Measurements from ENCODE around the gene TOR1AIP1.

Gene TOR1AIP1

DNA sequence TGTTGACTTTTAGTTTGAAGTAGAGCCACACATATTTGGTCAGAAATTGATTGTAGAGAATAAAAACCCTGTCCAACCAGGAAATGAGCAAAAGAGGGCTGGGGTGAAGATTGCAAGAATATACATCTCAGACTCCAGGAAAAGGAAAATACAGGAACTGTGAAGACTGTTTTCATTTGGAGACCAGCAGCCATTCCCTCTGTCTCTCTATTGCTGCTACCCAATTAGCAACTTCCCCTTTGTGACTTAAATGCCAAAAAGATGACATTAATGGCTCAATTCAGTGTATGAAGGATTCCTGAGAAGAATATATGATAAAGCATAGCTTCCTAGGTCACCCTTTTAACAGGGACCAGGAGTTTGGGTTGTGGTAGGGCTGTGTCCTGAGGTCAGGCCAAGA lies 40.9 kb downstream of the TOR1AIP1 start:
- TF ChIP-seq CTCF (IDR thresholded peaks at IDR 0.05; ENCODE audit: insufficient read depth, low read length, missing control alignments) = no peak
- CTCF ChIA-PET = no interaction called here
- no peak for DNase-seq (ENCODE audit: low read depth, low spot score)
- POLR2A ChIA-PET = no interaction called here
- H3K4me3 ChIP-seq (ENCODE audit: low read depth, low read length) = no peak overlapping the region

DNA sequence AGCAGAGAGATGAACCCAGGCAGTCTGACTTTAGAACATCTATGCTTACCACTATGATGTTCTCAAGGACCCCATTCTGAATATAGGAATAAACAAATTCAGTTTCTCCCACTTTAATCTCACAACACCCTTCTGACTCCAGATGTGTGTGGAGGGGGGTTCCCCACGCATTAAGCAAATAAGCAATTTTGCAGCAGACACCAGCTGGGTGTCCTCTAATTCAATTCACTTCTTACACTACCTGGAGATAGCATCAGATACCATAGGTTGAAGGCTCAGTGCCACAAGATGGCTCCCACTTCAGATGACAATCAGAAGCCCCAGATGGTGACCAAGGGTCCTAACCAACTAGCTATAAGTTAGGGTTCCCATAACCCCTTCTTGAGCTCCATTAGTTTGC lies 42.2 kb downstream of the TOR1AIP1 start:
- ChIA-PET POLR2A (interaction anchor here (0.5 kb wide), 1 partner anchor 18 kb away, joined by 3 read pairs; no protein-coding TSS in a partner anchor), CTCF (no interaction called here)
- H3K4me3 ChIP-seq (ENCODE audit: low read depth, low read length) = no peak overlapping the region
- TF ChIP-seq CTCF (IDR thresholded peaks at IDR 0.05; ENCODE audit: insufficient read depth, low read length, missing control alignments) = no peak
- DNase-seq (ENCODE audit: low read depth, low spot score) = no peak

DNA sequence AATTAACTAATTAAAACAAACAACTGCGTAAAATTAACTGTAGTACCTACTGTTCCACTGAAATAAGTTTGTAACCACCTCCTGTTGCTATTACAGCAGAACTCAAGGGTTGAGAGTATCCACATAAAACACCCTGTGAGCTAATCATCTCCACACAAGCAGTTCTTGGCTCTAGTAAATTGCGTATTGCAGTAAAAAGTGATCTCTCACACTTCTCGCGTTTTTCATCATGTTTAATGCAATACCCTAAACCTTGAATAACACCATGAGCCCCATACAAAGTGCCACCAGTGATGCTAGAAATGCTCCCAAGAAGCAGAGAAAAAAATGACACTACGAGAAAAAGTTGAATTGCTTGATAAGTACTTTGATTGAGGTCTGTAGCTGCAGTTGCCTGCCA lies 43.2 kb downstream of the TOR1AIP1 start:
- POLR2A ChIA-PET = no interaction called here
- no peak for TF ChIP-seq CTCF (IDR thresholded peaks at IDR 0.05; ENCODE audit: insufficient read depth, low read length, missing control alignments)
- CTCF ChIA-PET = interaction anchor here (1.1 to 1.7 kb wide), 2 partner anchors 10 to 254 kb away, joined by 3 to 4 read pairs; no protein-coding TSS in a partner anchor
- DNase-seq (ENCODE audit: low read depth, low spot score) = no peak
- no peak overlapping the region for H3K4me3 ChIP-seq (ENCODE audit: low read depth, low read length)

- POLR2A ChIA-PET = no interaction called here
- no peak overlapping the region for H3K4me3 ChIP-seq (ENCODE audit: low read depth, low read length)
- peak; percentile 59 for DNase-seq (ENCODE audit: low read depth, low spot score)
- TF ChIP-seq CTCF (IDR thresholded peaks at IDR 0.05; ENCODE audit: insufficient read depth, low read length, missing control alignments) = no peak
- CTCF ChIA-PET = interaction anchor here (1.1 to 1.7 kb wide), 2 partner anchors 11 to 253 kb away, joined by 3 to 4 read pairs; no protein-coding TSS in a partner anchor
These were observed 44.1 kb downstream of the TOR1AIP1 start for GRCh38 chr1:179925922-179926849.

DNA sequence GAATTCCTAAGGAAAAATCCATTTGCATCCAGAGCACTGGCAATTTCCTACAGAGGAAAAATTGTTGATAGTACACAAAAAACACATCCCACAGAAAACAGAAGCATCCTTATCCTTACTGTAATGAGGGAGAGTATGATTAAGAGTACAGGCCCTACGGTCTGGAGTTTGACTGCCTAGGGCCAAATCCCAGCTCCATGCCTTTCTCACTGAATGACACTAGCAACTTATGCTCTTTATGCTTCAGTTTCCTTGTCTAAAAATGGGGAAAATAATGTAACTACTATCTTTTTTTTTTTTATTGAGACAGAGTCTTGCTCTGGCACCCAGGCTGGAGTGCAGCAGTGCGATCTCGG lies 44.7 kb downstream of the TOR1AIP1 start:
- DNase-seq (ENCODE audit: low read depth, low spot score) = no peak
- H3K4me3 ChIP-seq (ENCODE audit: low read depth, low read length) = no peak overlapping the region
- TF ChIP-seq CTCF (IDR thresholded peaks at IDR 0.05; ENCODE audit: insufficient read depth, low read length, missing control alignments) = no peak
- ChIA-PET CTCF (interaction anchor here (1.7 kb wide), 1 partner anchor 253 kb away, joined by 4 read pairs; no protein-coding TSS in a partner anchor), POLR2A (no interaction called here)

DNA sequence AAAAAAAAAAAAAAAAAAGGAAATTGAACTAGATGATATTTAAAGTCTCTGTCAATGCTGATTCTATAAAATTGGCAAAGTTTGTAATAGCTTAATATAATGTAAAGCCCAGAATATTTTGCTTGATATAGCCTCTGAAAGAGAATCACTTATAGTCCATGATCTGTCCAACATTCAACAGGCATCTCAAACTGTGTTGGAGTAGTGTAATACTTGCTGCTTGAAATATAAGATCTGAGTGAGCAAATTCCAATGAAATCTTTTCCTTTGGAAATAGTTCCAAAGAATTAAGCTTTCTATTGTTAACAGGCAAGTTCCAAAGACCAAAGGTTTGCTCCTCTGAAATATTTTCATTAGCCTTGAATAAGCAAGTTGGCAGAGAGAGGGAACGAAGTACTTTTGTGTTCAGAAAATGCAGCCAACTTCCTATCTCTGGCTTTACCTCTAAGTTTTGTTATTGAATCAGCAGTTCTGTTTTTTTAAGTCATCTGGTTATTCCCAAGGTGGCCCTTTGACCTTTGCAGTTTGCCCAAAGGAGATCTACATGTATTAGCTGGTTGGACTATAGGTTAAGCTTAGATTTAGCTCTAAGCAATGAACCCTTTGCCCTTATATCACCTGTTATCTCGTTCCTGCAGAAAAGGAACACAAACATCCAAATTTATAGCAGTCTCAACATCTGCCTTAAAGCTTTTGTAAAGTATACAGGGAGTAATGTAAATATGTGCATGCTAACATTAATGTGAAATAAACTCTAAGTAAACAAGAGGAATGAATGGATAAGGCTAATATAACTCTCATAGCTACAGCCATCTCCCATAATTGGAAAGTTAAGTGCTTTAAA lies 48.1 kb downstream of the TOR1AIP1 start:
- TF ChIP-seq CTCF (IDR thresholded peaks at IDR 0.05; ENCODE audit: insufficient read depth, low read length, missing control alignments) = no peak
- H3K4me3 ChIP-seq (ENCODE audit: low read depth, low read length) = no peak overlapping the region
- CTCF ChIA-PET = interaction anchor here (1.1 to 1.8 kb wide), 3 partner anchors 9 to 249 kb away, joined by 3 to 6 read pairs (median 3); no protein-coding TSS in a partner anchor
- DNase-seq (ENCODE audit: low read depth, low spot score) = no peak
- POLR2A ChIA-PET = no interaction called here

Data from AG04449 (cell line).